ENCODE measurements around the gene SOX9. TPM values are rescaled to one million over a fixed set of nuclear protein-coding genes. Genes with fewer than 3 reads are reported as not detected.

SOX9 gene
- total RNA-seq, 1 experiment from 2014 or later: 1.3 TPM

GRCh38 chr17:72090108-72090507 is 30.7 kb upstream of the SOX9 start:
- H3K4me1 Mint-ChIP-seq: peaks cover 4 to 7% of the 10 kb centered on the region in 2 experiments; a peak in 3 of 4 replicates
- no peak for DNase-seq
- peaks cover 3% of the 10 kb centered on the region for H3K27me3 Mint-ChIP-seq (ENCODE audit: low read depth)
- H3K4me3 Mint-ChIP-seq: no peak overlapping the region
- Histone ChIP-seq H2BK12ac (ENCODE audit: insufficient read length, low read depth, low read length) (no peak overlapping the region), H2BK20ac (ENCODE audit: low read depth, low read length, poor library complexity, severe bottlenecking) (no peak overlapping the region), H3K23ac (ENCODE audit: insufficient read length, low read depth, low read length) (no peak overlapping the region), H2BK120ac (ENCODE audit: low read depth, low read length, poor library complexity, severe bottlenecking) (no peak overlapping the region), H4K5ac (ENCODE audit: insufficient read length, low read depth, low read length) (no peak overlapping the region), H3K23me2 (ENCODE audit: insufficient read length, low read depth, low read length, poor library complexity, severe bottlenecking) (no peaks in the 10 kb centered on the region), H3T11ph (ENCODE audit: low read length) (no peak overlapping the region), H3K27me3 (ENCODE audit: insufficient read depth, low read length) (no peaks in the 10 kb centered on the region), H3K79me2 (ENCODE audit: insufficient read depth, low read length) (no peaks in the 10 kb centered on the region), H3K9me3 (ENCODE audit: control insufficient read depth, low read depth, low read length) (no peaks in the 10 kb centered on the region), H2AFZ (ENCODE audit: low read length) (no peak overlapping the region), H2BK5ac (ENCODE audit: insufficient read length, low read length) (no peak overlapping the region), H2BK15ac (ENCODE audit: low read depth, low read length) (no peak overlapping the region), H3K14ac (ENCODE audit: insufficient read depth, low read length) (no peak overlapping the region), H3K9ac (ENCODE audit: extremely low read depth, insufficient read length, low read length) (no peak overlapping the region), H2AK5ac (ENCODE audit: insufficient read length, low read length) (no peak overlapping the region), H4K91ac (ENCODE audit: insufficient read length, low read depth, low read length) (no peak overlapping the region), H3K27ac (ENCODE audit: insufficient read length, low read depth, low read length) (no peak overlapping the region), H3K4me1 (ENCODE audit: insufficient read depth, low read length) (no peaks in the 10 kb centered on the region), H3K79me1 (ENCODE audit: insufficient read depth, low read depth, low read length, poor library complexity, severe bottlenecking) (no peaks in the 10 kb centered on the region), H4K8ac (replicated peaks; ENCODE audit: insufficient read length, low read depth, low read length) (no peak overlapping the region), H3K4ac (ENCODE audit: low read depth, low read length) (no peak overlapping the region), H3K4me2 (ENCODE audit: insufficient read depth, insufficient read length, low read length) (no peak overlapping the region), H3K56ac (ENCODE audit: insufficient read length, low read depth, low read length) (no peak overlapping the region), H3K18ac (ENCODE audit: insufficient read length, low read depth, low read length) (no peak overlapping the region), H4K20me1 (ENCODE audit: control insufficient read depth, insufficient read depth, insufficient read length) (no peaks in the 10 kb centered on the region)
- no peak for TF ChIP-seq CTCF (conservative IDR thresholded peaks at IDR 0.05)
- 0 out of 5 replicates have a peak, but pooled peaks cover 0 to under 1% of the 10 kb centered on the region in 2 experiments for H3K9me3 Mint-ChIP-seq
- WGBS (ENCODE audit: extremely low coverage, insufficient read length, low lambda C conversion rate): no CpG with 5 or more reads among the region's 1 CpG
- no peaks in the 10 kb centered on the region; a peak in 1 of 7 replicates for H3K36me3 Mint-ChIP-seq (ENCODE audit: insufficient read depth in 1 of 3, low read depth in 3 of 3)
- H3K27ac Mint-ChIP-seq: no peak overlapping the region
